ENCODE data around the gene PDZRN4.

GRCh38 chr12:41545761-41546160 lies 357.6 kb downstream of the PDZRN4 start:
- TF ChIP-seq CTCF (IDR thresholded peaks at IDR 0.05) (no peak), POLR2A (IDR thresholded peaks at IDR 0.05) (no peak)
